Panc1 (cell line): ENCODE measurements around the gene DDX39B. TPM values are rescaled to one million over a fixed set of nuclear protein-coding genes. Genes with fewer than 3 reads are reported as not detected.

ENCODE experiments used
- ATAC-seq: fragments of 200-7000 bp; cut with Tn5 transposase; 2 replicates; pipeline ENCODE4 v1.9.1; 2020; ENCODE audit warnings: mild to moderate bottlenecking, moderate library complexity
- BruUV-seq: library from RNA; stranded (reverse); fragments of 400-500 nt; replicated peaks from 2 replicates; lab custom pipeline; 2021; lab: Mats Ljungman, UMichigan
- CTCF ChIA-PET: fragments of 300-600 bp; sonication (Branson Sonifier 250); formaldehyde crosslinking; loops from one replicate; lab custom pipeline; 2022; ENCODE audit warnings: antibody characterized with exemption; lab: Charles Lee
- POLR2A ChIA-PET: fragments of 300-600 bp; sonication (Branson Sonifier 250); formaldehyde crosslinking; loops from one replicate; lab custom pipeline; 2022; ENCODE audit warnings: antibody characterized with exemption; lab: Charles Lee
- DNase-seq: peaks from one replicate; pipeline ENCODE4 v3.0.0-alpha.2; 2010; ENCODE audit warnings: low read depth, low spot score
- H3K27ac ChIP-seq: 2 replicates; pipeline ENCODE4 v1.5.1; 2011; ENCODE audit warnings: mild to moderate bottlenecking, low read length, inconsistent platforms
- H3K27me3 ChIP-seq: fragments of 200-500 bp; sonication (Bioruptor generic); 2 replicates; pipeline ENCODE4 v1.6.0; 2014; ENCODE audit warnings: low read length, inconsistent platforms; ENCODE audit not compliant: control insufficient read depth, insufficient read depth
- H3K36me3 ChIP-seq: fragments of 200-500 bp; sonication (Bioruptor generic); 2 replicates; pipeline ENCODE4 v1.5.1; 2014; ENCODE audit warnings: inconsistent platforms, mild to moderate bottlenecking, low read length, moderate library complexity; ENCODE audit not compliant: control insufficient read depth, insufficient read depth
- H3K4me1 ChIP-seq: 2 replicates; pipeline ENCODE4 v1.5.1; 2011; ENCODE audit warnings: inconsistent platforms, mild to moderate bottlenecking, low read length, moderate library complexity; ENCODE audit not compliant: control insufficient read depth, insufficient read depth
- H3K4me3 ChIP-seq, 2 experiments: 2 replicates each; pipeline ENCODE4 v1.5.1; 2011 to 2012; ENCODE audit warnings: low read depth in 2 of 2, low read length in 2 of 2, mild to moderate bottlenecking in 2 of 2, inconsistent platforms in 1 of 2, moderate library complexity in 1 of 2
- H3K9me3 ChIP-seq: fragments of 200-500 bp; sonication (Bioruptor generic); 2 replicates; pipeline ENCODE4 v1.5.1; 2014; ENCODE audit warnings: low read depth, mild to moderate bottlenecking, inconsistent platforms, low read length, moderate library complexity; ENCODE audit not compliant: control insufficient read depth, insufficient read depth
- POLR2AphosphoS5 ChIP-seq: IDR thresholded peaks from 2 replicates; pipeline ENCODE4 v1.6.1; 2012; ENCODE audit warnings: mild to moderate bottlenecking, low read depth, low read length, moderate library complexity
- SIN3A ChIP-seq: IDR thresholded peaks from 2 replicates; pipeline ENCODE4 v1.6.1; 2012; ENCODE audit warnings: low read depth, mild to moderate bottlenecking, low read length, moderate library complexity, borderline replicate concordance; ENCODE audit not compliant: insufficient read depth
- TCF7L2 ChIP-seq: IDR thresholded peaks from 2 replicates; pipeline ENCODE4 v1.6.1; 2011; ENCODE audit warnings: mild to moderate bottlenecking, low read depth, low read length, inconsistent platforms
- in situ Hi-C: cut with HindIII; loops from 2 replicates; pipeline ENCODE4 v1.10.0; 2016; ENCODE audit warnings: low sequenced_read_pairs, low pct_unique_long_range_greater_than_20kb
- intact Hi-C: fragments of 100-400 bp; cut with micrococcal nuclease; formaldehyde crosslinking; loops from one replicate; pipeline ENCODE4 v1.10.0; 2022; ENCODE audit not compliant: unreplicated experiment
- total RNA-seq: library from RNA; stranded (reverse); gene quantifications from one replicate; pipeline ENCODE4 v1.2.1, GENCODE V29; 2021; ENCODE audit not compliant: unreplicated experiment
- TF ChIP-seq, protein P1 (sequence below): fragments of 450-650 bp; IDR thresholded peaks from 2 replicates; pipeline ENCODE4 v1.5.1; 2017; ENCODE audit warnings: mild to moderate bottlenecking
- TF ChIP-seq, protein P2 (sequence below), 2 experiments: IDR thresholded peaks; 2 replicates each; pipeline ENCODE4 v1.6.1; 2011 to 2012; ENCODE audit warnings: low read depth in 2 of 2, control low read depth in 1 of 2, low read length in 1 of 2, mild to moderate bottlenecking in 1 of 2, moderate library complexity in 1 of 2; ENCODE audit not compliant: insufficient read depth in 1 of 2

DDX39B gene
- total RNA-seq, 1 experiment from 2014 or later: 401 TPM

GRCh38 chr6:31581434-31582229 lies 39.8 kb upstream of the DDX39B start:
- no peaks in the 10 kb centered on the region for H3K36me3 ChIP-seq
- H3K9me3 ChIP-seq: no peaks in the 10 kb centered on the region
- peak overlapping the region; percentile 78 to 80 for H3K4me3 ChIP-seq
- peaks cover 22% of the 10 kb centered on the region for H3K4me1 ChIP-seq
- ChIA-PET CTCF (interaction anchor here (3.0 kb wide), 1 partner anchor 16 kb away, joined by 22 read pairs; no protein-coding TSS in a partner anchor), POLR2A (no interaction called here)
- H3K27ac ChIP-seq: peak overlapping the region; percentile 84
- no peaks in the 10 kb centered on the region for H3K27me3 ChIP-seq
- intact Hi-C loops: loop anchor here (2.0 kb wide), 1 partner anchor 15 kb away; no protein-coding TSS in a partner anchor
- TF ChIP-seq TCF7L2: no peak
- TF ChIP-seq POLR2AphosphoS5: no peak; the same call in 1 of the 2 replicates
- TF ChIP-seq, protein P1, sequence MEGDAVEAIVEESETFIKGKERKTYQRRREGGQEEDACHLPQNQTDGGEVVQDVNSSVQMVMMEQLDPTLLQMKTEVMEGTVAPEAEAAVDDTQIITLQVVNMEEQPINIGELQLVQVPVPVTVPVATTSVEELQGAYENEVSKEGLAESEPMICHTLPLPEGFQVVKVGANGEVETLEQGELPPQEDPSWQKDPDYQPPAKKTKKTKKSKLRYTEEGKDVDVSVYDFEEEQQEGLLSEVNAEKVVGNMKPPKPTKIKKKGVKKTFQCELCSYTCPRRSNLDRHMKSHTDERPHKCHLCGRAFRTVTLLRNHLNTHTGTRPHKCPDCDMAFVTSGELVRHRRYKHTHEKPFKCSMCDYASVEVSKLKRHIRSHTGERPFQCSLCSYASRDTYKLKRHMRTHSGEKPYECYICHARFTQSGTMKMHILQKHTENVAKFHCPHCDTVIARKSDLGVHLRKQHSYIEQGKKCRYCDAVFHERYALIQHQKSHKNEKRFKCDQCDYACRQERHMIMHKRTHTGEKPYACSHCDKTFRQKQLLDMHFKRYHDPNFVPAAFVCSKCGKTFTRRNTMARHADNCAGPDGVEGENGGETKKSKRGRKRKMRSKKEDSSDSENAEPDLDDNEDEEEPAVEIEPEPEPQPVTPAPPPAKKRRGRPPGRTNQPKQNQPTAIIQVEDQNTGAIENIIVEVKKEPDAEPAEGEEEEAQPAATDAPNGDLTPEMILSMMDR: no peak
- TF ChIP-seq, protein P2, sequence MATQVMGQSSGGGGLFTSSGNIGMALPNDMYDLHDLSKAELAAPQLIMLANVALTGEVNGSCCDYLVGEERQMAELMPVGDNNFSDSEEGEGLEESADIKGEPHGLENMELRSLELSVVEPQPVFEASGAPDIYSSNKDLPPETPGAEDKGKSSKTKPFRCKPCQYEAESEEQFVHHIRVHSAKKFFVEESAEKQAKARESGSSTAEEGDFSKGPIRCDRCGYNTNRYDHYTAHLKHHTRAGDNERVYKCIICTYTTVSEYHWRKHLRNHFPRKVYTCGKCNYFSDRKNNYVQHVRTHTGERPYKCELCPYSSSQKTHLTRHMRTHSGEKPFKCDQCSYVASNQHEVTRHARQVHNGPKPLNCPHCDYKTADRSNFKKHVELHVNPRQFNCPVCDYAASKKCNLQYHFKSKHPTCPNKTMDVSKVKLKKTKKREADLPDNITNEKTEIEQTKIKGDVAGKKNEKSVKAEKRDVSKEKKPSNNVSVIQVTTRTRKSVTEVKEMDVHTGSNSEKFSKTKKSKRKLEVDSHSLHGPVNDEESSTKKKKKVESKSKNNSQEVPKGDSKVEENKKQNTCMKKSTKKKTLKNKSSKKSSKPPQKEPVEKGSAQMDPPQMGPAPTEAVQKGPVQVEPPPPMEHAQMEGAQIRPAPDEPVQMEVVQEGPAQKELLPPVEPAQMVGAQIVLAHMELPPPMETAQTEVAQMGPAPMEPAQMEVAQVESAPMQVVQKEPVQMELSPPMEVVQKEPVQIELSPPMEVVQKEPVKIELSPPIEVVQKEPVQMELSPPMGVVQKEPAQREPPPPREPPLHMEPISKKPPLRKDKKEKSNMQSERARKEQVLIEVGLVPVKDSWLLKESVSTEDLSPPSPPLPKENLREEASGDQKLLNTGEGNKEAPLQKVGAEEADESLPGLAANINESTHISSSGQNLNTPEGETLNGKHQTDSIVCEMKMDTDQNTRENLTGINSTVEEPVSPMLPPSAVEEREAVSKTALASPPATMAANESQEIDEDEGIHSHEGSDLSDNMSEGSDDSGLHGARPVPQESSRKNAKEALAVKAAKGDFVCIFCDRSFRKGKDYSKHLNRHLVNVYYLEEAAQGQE (IDR thresholded peaks at IDR 0.05; ENCODE audit: insufficient read depth in 1 of 2, low read depth in 2 of 2, low read length in 1 of 2): no peak
- TF ChIP-seq SIN3A: no peak
- DNase-seq (no peak), ATAC-seq (peak; percentile 4; the same call in 1 of the 2 replicates)
- BruUV-seq: no TSS peak
- in situ Hi-C loops: no loop called here

DNA sequence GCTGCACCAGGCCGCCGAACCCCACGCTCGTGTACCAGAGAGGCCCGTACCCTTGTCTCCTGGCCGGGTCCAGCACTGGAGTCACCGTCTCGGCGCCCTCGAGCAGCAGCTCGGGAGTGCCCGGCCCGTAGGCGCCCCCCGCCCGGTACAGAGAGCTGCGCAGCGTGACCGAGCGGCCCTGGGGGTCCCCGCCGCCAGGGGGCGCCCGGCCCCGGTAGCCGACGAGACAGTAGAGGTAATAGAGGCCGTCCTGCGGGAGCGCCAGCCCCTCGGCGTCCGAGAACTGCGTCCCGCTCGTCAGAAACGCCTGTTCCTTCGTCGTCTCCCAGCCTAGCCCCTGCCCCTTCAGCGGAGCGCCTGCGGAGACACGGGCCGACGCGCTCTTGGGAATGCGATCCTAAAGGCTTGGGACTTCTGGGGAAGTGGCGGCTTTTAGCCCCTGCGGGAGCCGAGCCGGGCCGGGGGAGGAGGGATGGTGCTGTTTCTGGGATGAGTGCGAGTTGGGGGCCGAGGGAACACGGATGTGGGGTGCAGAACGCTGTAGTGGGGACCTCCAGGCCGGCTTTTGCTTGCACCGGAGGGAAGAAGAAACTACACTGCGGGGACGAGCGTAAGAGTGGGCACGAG lies 39.1 kb upstream of the DDX39B start:
- Histone ChIP-seq H3K36me3 (no peaks in the 10 kb centered on the region), H3K9me3 (no peaks in the 10 kb centered on the region), H3K4me3 (peak overlapping the region; percentile 78 to 80), H3K27ac (peak overlapping the region; percentile 84), H3K4me1 (peaks cover 22% of the 10 kb centered on the region), H3K27me3 (no peaks in the 10 kb centered on the region)
- BruUV-seq: no TSS peak
- ChIA-PET CTCF (interaction anchor here (0.6 to 3.0 kb wide), 6 partner anchors 11 to 56 kb away, joined by 3 to 22 read pairs (median 10); partner anchors contain the start of genes ATP6V1G2, NCR3 and NFKBIL1), POLR2A (interaction anchor here (1.1 kb wide), 1 partner anchor 69 kb away, joined by 4 read pairs; no protein-coding TSS in a partner anchor)
- intact Hi-C loops: loop anchor here (2.0 kb wide), 1 partner anchor 16 kb away; no protein-coding TSS in a partner anchor
- DNase-seq: no peak
- in situ Hi-C loops: no loop called here
- peak; percentile 92 for ATAC-seq
- TF ChIP-seq SIN3A (peak; percentile 47; the same call in 1 of the 2 replicates), TCF7L2 (no peak), POLR2AphosphoS5 (no peak; the same call in 1 of the 2 replicates)
- TF ChIP-seq, protein P1: peak; percentile 99
- TF ChIP-seq, protein P2 (IDR thresholded peaks at IDR 0.05; ENCODE audit: insufficient read depth in 1 of 2, low read depth in 2 of 2, low read length in 1 of 2): 0 out of 4 replicates have a peak, but pooled peaks of 1 of the 2 experiments have one; percentile 8
